Right atrium auricular region (tissue), 2 donors: ENCODE data around the gene MARF1. TPM values are rescaled to one million over a fixed set of nuclear protein-coding genes. Genes with fewer than 3 reads are reported as not detected.
A peak's percentile ranks its signal among the peaks of the same experiment; 100 is the strongest.

ENCODE experiments used
- DNase-seq: peaks from one replicate; pipeline ENCODE4 v3.0.0-alpha.2; 2019; ENCODE audit warnings: low spot score
- H3K27ac ChIP-seq, 2 donors: fragments of 200-600 bp; sonication (generic); 1 replicate in 1 of 2; 2 replicates in 1 of 2; pipeline ENCODE4 v1.5.1; 2016 to 2019
- H3K27me3 ChIP-seq, 2 donors: fragments of 200-600 bp; sonication (generic); one replicate each; pipeline versions ENCODE4 v1.5.1 to v1.6.0; 2017 to 2019
- H3K36me3 ChIP-seq: fragments of 200-600 bp; sonication (generic); one replicate; pipeline ENCODE4 v1.5.1; 2016
- H3K4me1 ChIP-seq, 2 donors: fragments of 200-600 bp; sonication (generic); one replicate each; pipeline versions ENCODE4 v1.5.1 to v1.6.0; 2017 to 2019
- H3K4me3 ChIP-seq, 2 donors: fragments of 200-600 bp; sonication (generic); 1 replicate in 1 of 2; 2 replicates in 1 of 2; pipeline ENCODE4 v1.5.1; 2017 to 2019; ENCODE audit warnings: mild to moderate bottlenecking in 1 of 2, moderate library complexity in 1 of 2
- H3K9me3 ChIP-seq, 2 donors: fragments of 200-600 bp; sonication (generic); one replicate each; pipeline ENCODE4 v1.5.1; 2019
- total RNA-seq, 2 donors: library from RNA; depleted of rRNA; stranded (reverse); fragments of >200 nt; gene quantifications; one replicate each; pipeline ENCODE4 v1.1.0, GENCODE V29; 2016
- TF ChIP-seq, protein P1 (sequence below), 2 donors: fragments of 200-600 bp; sonication (generic); IDR thresholded peaks; one replicate each; pipeline ENCODE4 v1.5.1; 2019; ENCODE audit warnings: antibody characterized with exemption in 2 of 2

MARF1 gene
- total RNA-seq, 2 donors from 2014 or later = 17.1 to 24.8 TPM

DNA sequence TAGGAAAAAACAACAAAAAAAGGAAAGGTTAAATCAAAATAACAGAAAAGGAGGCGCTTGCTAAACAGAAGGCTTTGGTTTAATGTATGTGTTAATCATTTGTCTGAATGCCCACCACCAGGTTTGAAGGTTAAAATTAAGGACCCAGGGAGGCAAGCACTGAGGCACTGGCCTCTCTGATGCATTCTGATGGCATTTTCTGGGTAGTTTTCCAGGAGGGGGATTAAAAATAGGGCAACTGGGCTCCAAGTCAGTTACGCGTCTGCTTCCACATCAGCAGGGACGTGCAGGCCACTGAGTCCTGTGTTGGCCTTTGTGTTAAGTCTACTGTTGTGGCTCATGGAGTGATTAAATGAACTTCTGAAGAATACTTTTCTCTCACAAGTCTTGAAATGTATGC is 26.9 kb downstream of the MARF1 start:
- H3K4me1 ChIP-seq = peaks cover 0 to 8% of the 10 kb centered on the region in 2 donors
- H3K9me3 ChIP-seq = no peaks in the 10 kb centered on the region
- H3K4me3 ChIP-seq = no peak overlapping the region
- TF ChIP-seq, protein P1, sequence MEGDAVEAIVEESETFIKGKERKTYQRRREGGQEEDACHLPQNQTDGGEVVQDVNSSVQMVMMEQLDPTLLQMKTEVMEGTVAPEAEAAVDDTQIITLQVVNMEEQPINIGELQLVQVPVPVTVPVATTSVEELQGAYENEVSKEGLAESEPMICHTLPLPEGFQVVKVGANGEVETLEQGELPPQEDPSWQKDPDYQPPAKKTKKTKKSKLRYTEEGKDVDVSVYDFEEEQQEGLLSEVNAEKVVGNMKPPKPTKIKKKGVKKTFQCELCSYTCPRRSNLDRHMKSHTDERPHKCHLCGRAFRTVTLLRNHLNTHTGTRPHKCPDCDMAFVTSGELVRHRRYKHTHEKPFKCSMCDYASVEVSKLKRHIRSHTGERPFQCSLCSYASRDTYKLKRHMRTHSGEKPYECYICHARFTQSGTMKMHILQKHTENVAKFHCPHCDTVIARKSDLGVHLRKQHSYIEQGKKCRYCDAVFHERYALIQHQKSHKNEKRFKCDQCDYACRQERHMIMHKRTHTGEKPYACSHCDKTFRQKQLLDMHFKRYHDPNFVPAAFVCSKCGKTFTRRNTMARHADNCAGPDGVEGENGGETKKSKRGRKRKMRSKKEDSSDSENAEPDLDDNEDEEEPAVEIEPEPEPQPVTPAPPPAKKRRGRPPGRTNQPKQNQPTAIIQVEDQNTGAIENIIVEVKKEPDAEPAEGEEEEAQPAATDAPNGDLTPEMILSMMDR (IDR thresholded peaks at IDR 0.05) = no peak
- no peak for DNase-seq
- no peak overlapping the region for H3K27ac ChIP-seq
- H3K36me3 ChIP-seq = peaks cover 88% of the 10 kb centered on the region
- H3K27me3 ChIP-seq = no peaks in the 10 kb centered on the region

DNA sequence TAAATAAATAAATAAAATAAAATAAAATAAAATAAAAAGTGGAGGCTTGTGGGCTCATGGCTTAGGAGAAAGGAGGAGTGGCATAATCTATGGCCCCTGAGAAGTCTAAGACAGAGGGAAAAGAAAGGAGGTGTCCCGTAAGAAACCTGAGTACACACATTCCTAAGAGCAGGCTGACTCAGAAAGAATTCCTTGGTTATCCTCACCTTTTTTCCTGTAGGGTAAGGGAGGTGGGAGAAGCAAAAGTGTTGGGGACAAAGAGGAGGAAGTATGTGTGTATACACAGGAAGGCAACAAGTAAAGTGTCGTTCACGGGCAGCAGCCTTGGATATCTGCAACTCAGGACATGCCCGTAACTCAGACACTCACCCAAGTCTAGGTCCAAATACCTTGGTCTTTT is 29.3 kb downstream of the MARF1 start:
- TF ChIP-seq, protein P1 (IDR thresholded peaks at IDR 0.05) = no peak
- Histone ChIP-seq H3K27me3 (no peaks in the 10 kb centered on the region), H3K36me3 (peaks cover 80% of the 10 kb centered on the region), H3K27ac (no peak overlapping the region), H3K4me1 (peaks cover 0 to 4% of the 10 kb centered on the region in 2 donors), H3K4me3 (no peak overlapping the region), H3K9me3 (no peaks in the 10 kb centered on the region)
- DNase-seq = no peak

DNA sequence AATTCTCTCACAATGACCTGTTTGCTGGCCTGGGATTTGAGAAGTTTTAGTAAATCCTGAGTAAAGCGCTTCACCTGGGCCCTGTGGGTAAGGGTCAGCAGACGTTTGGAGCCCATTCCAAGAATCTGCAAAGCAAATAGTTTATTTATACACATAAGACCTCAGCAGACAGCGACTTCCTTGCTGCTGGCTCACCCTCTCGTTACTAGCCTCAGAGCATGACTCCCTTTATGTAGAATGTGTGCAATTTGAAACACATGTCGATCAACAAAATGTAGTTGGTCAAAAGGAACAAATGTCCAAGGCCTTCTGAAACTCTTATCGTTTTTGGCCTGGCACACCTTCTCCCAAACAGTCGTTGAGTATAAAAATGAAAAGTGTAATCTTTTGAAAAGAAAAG is 31.3 kb downstream of the MARF1 start:
- TF ChIP-seq, protein P1 (IDR thresholded peaks at IDR 0.05) = no peak
- Histone ChIP-seq H3K27me3 (no peaks in the 10 kb centered on the region), H3K27ac (no peak overlapping the region), H3K4me3 (no peak overlapping the region), H3K4me1 (peaks cover 0 to 15% of the 10 kb centered on the region in 2 donors), H3K36me3 (peaks cover 74% of the 10 kb centered on the region), H3K9me3 (no peaks in the 10 kb centered on the region)
- no peak for DNase-seq

DNA sequence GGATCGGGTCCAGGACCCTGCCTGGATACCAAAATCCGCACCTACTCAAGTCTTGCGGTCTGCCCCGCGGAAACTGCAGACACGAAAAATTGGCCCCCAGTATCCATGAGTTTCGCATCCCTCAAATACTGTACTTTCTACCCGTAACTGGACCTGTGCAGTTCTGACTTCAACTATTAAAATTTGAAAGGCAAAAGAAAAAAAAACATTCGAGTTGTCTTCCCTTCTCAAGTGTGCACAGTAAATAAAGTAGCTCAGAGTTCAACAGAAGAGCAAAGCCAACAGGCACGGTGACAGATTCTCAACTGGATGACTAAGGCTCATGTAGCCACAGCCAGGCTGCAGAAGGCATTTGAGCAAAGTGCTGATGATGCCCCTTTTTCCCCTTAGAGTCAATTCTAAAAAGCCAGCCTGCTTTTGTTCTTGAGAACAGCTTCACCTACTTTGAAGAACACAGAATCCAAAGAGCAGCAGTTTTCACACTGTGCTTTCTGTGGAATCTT is 32.5 kb downstream of the MARF1 start:
- Histone ChIP-seq H3K4me3 (no peak overlapping the region), H3K27ac (no peak overlapping the region), H3K9me3 (no peaks in the 10 kb centered on the region), H3K36me3 (peaks cover 62% of the 10 kb centered on the region), H3K27me3 (no peaks in the 10 kb centered on the region), H3K4me1 (peaks cover 0 to 15% of the 10 kb centered on the region in 2 donors)
- TF ChIP-seq, protein P1 (IDR thresholded peaks at IDR 0.05) = no peak
- DNase-seq = no peak

- Histone ChIP-seq H3K4me3 (no peak overlapping the region), H3K27ac (peak overlapping the region in 1 of 2 donors; percentile 74), H3K36me3 (peaks cover 52% of the 10 kb centered on the region), H3K27me3 (no peaks in the 10 kb centered on the region), H3K4me1 (peaks cover 0 to 15% of the 10 kb centered on the region in 2 donors), H3K9me3 (no peaks in the 10 kb centered on the region)
- no peak for DNase-seq
- TF ChIP-seq, protein P1 (IDR thresholded peaks at IDR 0.05) = no peak
Observed at GRCh38 chr16:15609286-15609649, 33.7 kb downstream of the MARF1 start.
